Measurements from ENCODE around the gene LZTR1. TPM values are rescaled to one million over a fixed set of nuclear protein-coding genes. Genes with fewer than 3 reads are reported as not detected.

The LZTR1 gene
- total RNA-seq, 1 donor from 2014 or later = 16.7 TPM

- no peak for DNase-seq (ENCODE audit: low read depth)
- H3K4me3 ChIP-seq (ENCODE audit: low read depth, low read length) = no peak overlapping the region
- TF ChIP-seq, protein P1, sequence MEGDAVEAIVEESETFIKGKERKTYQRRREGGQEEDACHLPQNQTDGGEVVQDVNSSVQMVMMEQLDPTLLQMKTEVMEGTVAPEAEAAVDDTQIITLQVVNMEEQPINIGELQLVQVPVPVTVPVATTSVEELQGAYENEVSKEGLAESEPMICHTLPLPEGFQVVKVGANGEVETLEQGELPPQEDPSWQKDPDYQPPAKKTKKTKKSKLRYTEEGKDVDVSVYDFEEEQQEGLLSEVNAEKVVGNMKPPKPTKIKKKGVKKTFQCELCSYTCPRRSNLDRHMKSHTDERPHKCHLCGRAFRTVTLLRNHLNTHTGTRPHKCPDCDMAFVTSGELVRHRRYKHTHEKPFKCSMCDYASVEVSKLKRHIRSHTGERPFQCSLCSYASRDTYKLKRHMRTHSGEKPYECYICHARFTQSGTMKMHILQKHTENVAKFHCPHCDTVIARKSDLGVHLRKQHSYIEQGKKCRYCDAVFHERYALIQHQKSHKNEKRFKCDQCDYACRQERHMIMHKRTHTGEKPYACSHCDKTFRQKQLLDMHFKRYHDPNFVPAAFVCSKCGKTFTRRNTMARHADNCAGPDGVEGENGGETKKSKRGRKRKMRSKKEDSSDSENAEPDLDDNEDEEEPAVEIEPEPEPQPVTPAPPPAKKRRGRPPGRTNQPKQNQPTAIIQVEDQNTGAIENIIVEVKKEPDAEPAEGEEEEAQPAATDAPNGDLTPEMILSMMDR (conservative IDR thresholded peaks at IDR 0.05; ENCODE audit: low read depth, low read length) = no peak
Measured at GRCh38 chr22:20951932-20952380, 30.1 kb upstream of the LZTR1 start.

DNA sequence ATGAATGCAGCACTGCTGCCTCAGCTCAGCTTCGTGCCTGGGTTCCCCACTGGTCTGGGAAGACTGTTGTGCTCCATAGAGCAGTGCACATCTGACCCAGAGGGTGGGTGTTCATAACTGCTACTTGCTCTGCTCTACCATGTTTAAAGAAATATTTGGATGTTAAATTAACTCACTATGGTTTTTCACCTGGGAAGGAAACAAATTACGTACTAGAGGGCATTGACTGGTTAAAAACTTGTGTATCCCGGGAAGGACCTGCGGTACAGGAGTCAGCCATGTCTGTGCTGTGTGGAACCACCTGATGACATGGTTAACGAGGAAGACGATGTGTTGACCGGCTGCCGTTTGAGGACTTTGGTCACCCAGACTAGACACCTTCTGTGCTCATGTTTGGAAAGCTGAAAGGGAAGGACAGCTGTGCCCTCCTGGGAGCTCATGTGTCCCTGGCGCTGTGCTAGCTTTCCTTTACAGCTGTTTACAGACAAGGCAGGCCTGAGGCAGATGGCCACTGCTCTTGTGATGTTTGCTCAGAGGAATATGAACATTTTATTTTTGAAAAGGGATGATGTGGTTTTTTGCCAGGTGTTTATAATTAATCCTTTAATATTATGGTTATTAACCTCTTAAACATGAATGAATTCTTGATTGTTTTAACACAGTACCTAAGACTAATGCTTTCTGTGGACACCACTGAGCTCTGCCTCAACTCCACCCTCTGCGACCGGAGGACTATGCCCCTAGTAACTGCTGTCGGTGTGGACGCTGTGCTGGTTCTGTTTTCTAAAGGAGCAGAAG lies 29.4 kb upstream of the LZTR1 start:
- TF ChIP-seq, protein P1 (conservative IDR thresholded peaks at IDR 0.05; ENCODE audit: low read depth, low read length) = no peak
- no peak overlapping the region for H3K4me3 ChIP-seq (ENCODE audit: low read depth, low read length)
- DNase-seq (ENCODE audit: low read depth) = no peak

DNA sequence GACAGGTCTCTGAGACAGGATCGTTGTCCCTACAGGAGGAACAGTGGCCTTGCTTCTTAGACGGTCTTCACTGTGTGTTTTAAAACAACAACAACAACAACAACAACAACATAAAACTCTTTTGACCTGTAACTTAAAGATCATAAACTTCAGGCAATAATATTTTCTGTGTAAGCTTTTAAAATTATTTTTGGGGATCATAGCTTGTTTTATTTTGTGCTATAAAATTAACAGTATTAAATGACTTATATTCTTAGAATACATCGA lies 28.8 kb upstream of the LZTR1 start:
- DNase-seq (ENCODE audit: low read depth) = no peak
- TF ChIP-seq, protein P1 (conservative IDR thresholded peaks at IDR 0.05; ENCODE audit: low read depth, low read length) = no peak
- H3K4me3 ChIP-seq (ENCODE audit: low read depth, low read length) = no peak overlapping the region

- DNase-seq (ENCODE audit: low read depth) = peak; percentile 59
- H3K4me3 ChIP-seq (ENCODE audit: low read depth, low read length) = no peak overlapping the region
- TF ChIP-seq, protein P1 (conservative IDR thresholded peaks at IDR 0.05; ENCODE audit: low read depth, low read length) = no peak
Measured at GRCh38 chr22:20953668-20954500, 28.2 kb upstream of the LZTR1 start.

DNA sequence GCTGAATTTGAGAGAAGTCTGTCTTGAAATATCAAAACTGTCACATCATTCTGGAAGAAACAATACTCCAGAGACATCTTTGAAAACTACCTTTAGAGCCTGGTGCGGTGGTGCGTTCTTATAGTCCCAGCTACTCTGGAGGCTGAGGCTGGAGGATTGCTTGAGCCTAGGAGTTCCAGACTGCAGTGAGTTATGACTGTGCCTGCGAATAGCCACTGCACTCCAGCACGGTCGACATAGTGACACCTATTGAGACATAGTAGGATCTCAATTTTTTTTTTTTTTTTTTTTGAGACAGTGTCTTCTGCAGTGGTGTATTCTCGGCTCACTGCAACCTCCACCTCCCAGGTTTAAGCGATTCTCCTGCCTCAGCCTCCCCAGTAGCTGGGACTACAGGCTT lies 26.5 kb upstream of the LZTR1 start:
- no peak for DNase-seq (ENCODE audit: low read depth)
- TF ChIP-seq, protein P1 (conservative IDR thresholded peaks at IDR 0.05; ENCODE audit: low read depth, low read length) = no peak
- no peak overlapping the region for H3K4me3 ChIP-seq (ENCODE audit: low read depth, low read length)

DNA sequence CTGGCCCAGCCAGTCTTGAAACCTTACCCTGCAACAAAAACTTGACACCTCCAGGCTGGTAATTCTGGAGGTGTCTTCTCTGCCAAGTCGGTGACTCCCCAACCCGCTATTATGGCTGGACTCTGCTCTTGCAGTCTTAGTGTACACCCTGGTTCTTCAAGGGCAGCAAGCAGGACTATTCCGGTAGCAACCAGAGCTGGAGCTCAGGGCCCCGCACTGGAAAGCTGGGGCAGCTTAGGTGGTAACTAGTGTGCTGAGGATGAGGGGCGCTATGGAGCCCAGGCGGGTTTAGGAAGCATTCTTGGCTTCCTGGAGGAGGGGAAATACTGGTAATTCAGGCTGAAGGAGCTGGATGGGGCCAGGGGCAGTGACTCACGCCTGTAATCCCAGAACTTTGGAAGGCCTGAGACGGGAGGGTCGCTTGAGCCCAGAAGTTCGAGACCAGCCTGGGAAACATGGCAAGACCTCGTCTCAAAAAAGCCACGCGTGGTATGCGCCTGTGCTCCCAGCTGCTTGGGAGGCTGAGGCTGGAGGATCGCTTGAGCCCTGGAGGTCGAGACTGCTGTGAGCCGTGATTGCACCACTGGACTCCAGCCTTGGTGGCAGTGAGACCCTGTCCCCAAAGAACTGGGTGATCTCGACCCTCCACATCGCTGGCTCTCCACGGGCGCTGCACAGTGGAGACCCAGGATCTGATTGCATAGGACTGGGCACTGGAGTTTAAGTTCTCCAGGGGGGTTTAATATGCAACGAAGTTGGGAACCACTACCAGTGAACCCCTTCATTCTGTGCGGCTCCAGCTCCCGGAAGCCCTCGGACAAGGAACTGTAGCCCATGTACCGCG lies 25.6 kb upstream of the LZTR1 start:
- TF ChIP-seq, protein P1 (conservative IDR thresholded peaks at IDR 0.05; ENCODE audit: low read depth, low read length) = no peak
- DNase-seq (ENCODE audit: low read depth) = no peak

More for the DNA sequence above, 25.6 kb upstream of the LZTR1 start:
- H3K4me3 ChIP-seq (ENCODE audit: low read depth, low read length) = peak overlapping the region; percentile 80

Measured in epithelial cell of proximal tubule (primary cell).